ENCODE data around the gene DSCAML1.

Gene DSCAML1

GRCh38 chr11:117830674-117831351, 33.8 kb upstream of the DSCAML1 start:
- no peak for DNase-seq (ENCODE audit: low spot score)

GRCh38 chr11:117830072-117830471, 33.1 kb upstream of the DSCAML1 start:
- DNase-seq (ENCODE audit: low spot score), result no peak

- DNase-seq (ENCODE audit: low spot score), result no peak
These were observed 32.3 kb upstream of the DSCAML1 start for GRCh38 chr11:117829369-117829725.

- no peak for DNase-seq (ENCODE audit: low spot score)
These were observed 31.8 kb upstream of the DSCAML1 start for GRCh38 chr11:117828611-117829368.

GRCh38 chr11:117827521-117828511, 30.8 kb upstream of the DSCAML1 start:
- DNase-seq (ENCODE audit: low spot score), result no peak

GRCh38 chr11:117826832-117827231, 29.8 kb upstream of the DSCAML1 start:
- DNase-seq (ENCODE audit: low spot score), result no peak

GRCh38 chr11:117826190-117826570, 29.2 kb upstream of the DSCAML1 start:
- no peak for DNase-seq (ENCODE audit: low spot score)

GRCh38 chr11:117825538-117826189, 28.6 kb upstream of the DSCAML1 start:
- no peak for DNase-seq (ENCODE audit: low spot score)

- DNase-seq (ENCODE audit: low spot score), result no peak
These were observed 27.8 kb upstream of the DSCAML1 start, which contains the start of gene FXYD2 for GRCh38 chr11:117824571-117825537. TSS of gene FXYD2 (minus strand) at chr11:117824744. CDS start at chr11:117824678, 66 bp downstream.

- no peak for DNase-seq (ENCODE audit: low spot score)
These were observed 27.0 kb upstream of the DSCAML1 start for GRCh38 chr11:117823946-117824420.

- DNase-seq (ENCODE audit: low spot score), result no peak
These were observed 26.4 kb upstream of the DSCAML1 start for GRCh38 chr11:117823294-117823945.

GRCh38 chr11:117822074-117823033, 25.3 kb upstream of the DSCAML1 start:
- DNase-seq (ENCODE audit: low spot score), result no peak

- DNase-seq (ENCODE audit: low spot score), result no peak
These were observed 24.4 kb upstream of the DSCAML1 start for GRCh38 chr11:117821431-117821830.

- DNase-seq (ENCODE audit: low spot score), result no peak
These were observed 23.5 kb upstream of the DSCAML1 start for GRCh38 chr11:117820516-117820915.

GRCh38 chr11:117820071-117820470, 23.1 kb upstream of the DSCAML1 start:
- DNase-seq (ENCODE audit: low spot score), result no peak

GRCh38 chr11:117819096-117820040, 22.4 kb upstream of the DSCAML1 start:
- DNase-seq (ENCODE audit: low spot score), result peak; percentile 75

GRCh38 chr11:117818041-117818873, 21.2 kb upstream of the DSCAML1 start:
- DNase-seq (ENCODE audit: low spot score), result no peak

Measured in Ammon's horn (tissue), 1 donor.